SK-N-SH treated with all-trans-retinoic acid at 6 μM for 48 hours (cell line): Measurements from ENCODE around the gene NEUROG1.

ENCODE experiments used
- CREB5 ChIP-seq: fragments of 250-450 bp; sonication (Bioruptor Pico); IDR thresholded peaks from 2 replicates; pipeline ENCODE4 v1.5.1; 2020; ENCODE audit warnings: low read depth, mild to moderate bottlenecking, moderate library complexity
- ISL1 ChIP-seq: fragments of 250-450 bp; sonication (Bioruptor Pico); IDR thresholded peaks from 2 replicates; pipeline ENCODE4 v2.1.2; 2022; ENCODE audit warnings: mild to moderate bottlenecking, moderate library complexity
- PATZ1 ChIP-seq: fragments of 250-450 bp; sonication (Bioruptor Pico); IDR thresholded peaks from 2 replicates; pipeline ENCODE4 v1.8.0; 2020; ENCODE audit warnings: mild to moderate bottlenecking, moderate library complexity, borderline replicate concordance
- POU6F1 ChIP-seq: fragments of 250-450 bp; sonication (Bioruptor Pico); IDR thresholded peaks from 2 replicates; pipeline ENCODE4 v1.8.0; 2021; ENCODE audit warnings: low read depth, mild to moderate bottlenecking, moderate library complexity, borderline replicate concordance
- TCF4 ChIP-seq: fragments of 250-450 bp; sonication (Bioruptor Pico); IDR thresholded peaks from 2 replicates; pipeline ENCODE4 v1.8.0; 2021; ENCODE audit warnings: mild to moderate bottlenecking, moderate library complexity, borderline replicate concordance
- TOX ChIP-seq: fragments of 250-450 bp; sonication (Bioruptor Pico); IDR thresholded peaks from 2 replicates; pipeline ENCODE4 v1.8.0; 2021; ENCODE audit warnings: mild to moderate bottlenecking, moderate library complexity, borderline replicate concordance
- ZC3H10 ChIP-seq: fragments of 250-450 bp; sonication (Bioruptor Pico); IDR thresholded peaks from 2 replicates; pipeline ENCODE4 v1.5.1; 2021; ENCODE audit warnings: mild to moderate bottlenecking, moderate library complexity
- ZFP3 ChIP-seq: fragments of 250-450 bp; sonication (Bioruptor Pico); IDR thresholded peaks from 2 replicates; pipeline ENCODE4 v1.5.0; 2020; ENCODE audit warnings: mild to moderate bottlenecking, moderate library complexity
- ZFP30 ChIP-seq: fragments of 450-650 bp; formaldehyde crosslinking; IDR thresholded peaks from 2 replicates; pipeline ENCODE4 v1.5.0; 2022; ENCODE audit warnings: mild to moderate bottlenecking, moderate library complexity
- ZNF565 ChIP-seq: fragments of 450-650 bp; formaldehyde crosslinking; conservative IDR thresholded peaks from 2 replicates; pipeline ENCODE4 v1.5.0; 2020; ENCODE audit warnings: low read depth, mild to moderate bottlenecking, moderate library complexity
- ZNF8 ChIP-seq: fragments of 450-650 bp; formaldehyde crosslinking; IDR thresholded peaks from 2 replicates; pipeline ENCODE4 v1.5.0; 2020; ENCODE audit warnings: mild to moderate bottlenecking, moderate library complexity

- peak; percentile 91 for TF ChIP-seq ZFP3 (CRISPR knock-in tag)
- no peak for TF ChIP-seq ZNF8 (CRISPR knock-in tag)
- TF ChIP-seq TOX (CRISPR knock-in tag): no peak
- no peak for TF ChIP-seq ZC3H10
- no peak for TF ChIP-seq ZNF565
- TF ChIP-seq TCF4 (CRISPR knock-in tag): no peak
- no peak for TF ChIP-seq ZFP30
- no peak for TF ChIP-seq CREB5 (CRISPR knock-in tag)
- no peak for TF ChIP-seq POU6F1 (CRISPR knock-in tag)
- TF ChIP-seq ISL1 (CRISPR knock-in tag): no peak
- no peak for TF ChIP-seq PATZ1 (CRISPR knock-in tag)
These were observed 18.1 kb upstream of the NEUROG1 start for GRCh38 chr5:135553688-135554462.
